Parietal lobe (tissue), 2 donors: ENCODE data around the gene PABPC5. TPM values are rescaled to one million over a fixed set of nuclear protein-coding genes. Genes with fewer than 3 reads are reported as not detected.

ENCODE experiments used
- small RNA-seq: library from RNA; depleted of rRNA; stranded (forward); fragments of <200 nt; gene quantifications from one replicate; pipeline ENCODE3, GENCODE V24; 2014; ENCODE audit warnings: low replicate concordance
- total RNA-seq: library from RNA; depleted of rRNA; stranded (reverse); fragments of >200 nt; gene quantifications from one replicate; pipeline ENCODE4 v1.2.3, GENCODE V29; 2014

The PABPC5 gene
- 8.1 TPM for total RNA-seq

GRCh38 chrX:91434351-91435168 is at the start of gene PABPC5:
PABPC5 (plus strand) TSS chrX:91434839; CDS start chrX:91435578, 739 bp downstream.

Small RNA genes lying within 50 kb of the gene (small RNA-seq; reads per million reads assigned to genes)
- not detected for gene AL662874.1
